Activated CD4-positive, alpha-beta T cell treated with anti-CD3 and anti-CD28 coated beads for 36 hours (primary cell): Measurements from ENCODE around the gene AP3D1. TPM values are rescaled to one million over a fixed set of nuclear protein-coding genes. Genes with fewer than 3 reads are reported as not detected.

Experiments used
- ATAC-seq: fragments of 200-7000 bp; cut with Tn5 transposase; one replicate; pipeline ENCODE4 v1.10.0; 2021; ENCODE audit warnings: mild to moderate bottlenecking, moderate library complexity
- CTCF ChIA-PET: fragments of 350-600 bp; sonication (Branson Sonifier 250); formaldehyde crosslinking; loops from one replicate; lab custom pipeline; 2021; ENCODE audit warnings: antibody characterized with exemption; lab: Charles Lee
- POLR2A ChIA-PET: fragments of 350-600 bp; sonication (Branson Sonifier 250); formaldehyde crosslinking; loops from one replicate; lab custom pipeline; 2021; ENCODE audit warnings: antibody characterized with exemption, inconsistent platforms; lab: Charles Lee
- DNase-seq: peaks from one replicate; pipeline ENCODE4 v3.0.0-alpha.2; 2020
- H3K27ac Mint-ChIP-seq: one replicate; pipeline ENCODE4 v1.8.0; 2021; ENCODE audit warnings: mixed read lengths
- H3K27me3 Mint-ChIP-seq: one replicate; pipeline ENCODE4 v1.8.0; 2021; ENCODE audit warnings: mixed read lengths
- H3K36me3 Mint-ChIP-seq: one replicate; pipeline ENCODE4 v1.8.0; 2021; ENCODE audit warnings: low read depth, mixed read lengths
- H3K4me1 Mint-ChIP-seq: one replicate; pipeline ENCODE4 v1.8.0; 2021; ENCODE audit warnings: mixed read lengths
- H3K4me3 Mint-ChIP-seq: one replicate; pipeline ENCODE4 v1.8.0; 2021; ENCODE audit warnings: mild to moderate bottlenecking, moderate library complexity, mixed read lengths
- H3K9me3 Mint-ChIP-seq: one replicate; pipeline ENCODE4 v1.8.0; 2021; ENCODE audit warnings: low read depth, mixed read lengths
- intact Hi-C, 2 experiments: fragments of 100-400 bp; cut with DNase I in 1 of 2; cut with micrococcal nuclease in 1 of 2; formaldehyde crosslinking; loops; one replicate each; pipeline versions ENCODE4 v1.14.2 to v1.15.1; 2022 to 2024; cut with DNase I, micrococcal nuclease
- total RNA-seq, 2 experiments: library from RNA; stranded (reverse); gene quantifications; one replicate each; pipeline ENCODE4 v1.2.3, GENCODE V29; 2021

Gene AP3D1
- total RNA-seq, 2 experiments from 2014 or later = 82.7 to 105 TPM

DNA sequence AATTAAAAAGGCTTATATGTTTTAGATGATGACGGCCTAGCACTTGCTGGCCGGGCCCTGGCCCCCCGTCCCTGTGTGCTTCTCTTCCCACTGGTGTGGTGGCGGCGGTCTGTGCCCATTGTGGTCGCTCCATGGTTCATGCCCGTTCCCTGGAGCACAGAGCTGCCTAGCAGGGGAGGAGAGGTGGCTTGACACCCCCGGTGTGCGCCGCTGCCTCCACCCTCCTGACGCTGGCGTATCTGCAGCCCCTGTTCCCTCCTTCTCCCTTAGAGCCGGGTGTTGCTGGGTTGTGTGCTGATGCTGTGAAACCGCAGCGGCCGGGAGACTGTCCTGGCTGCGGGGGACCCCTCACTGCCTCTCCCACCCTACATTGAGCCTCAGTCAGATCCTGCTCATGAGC lies 41.5 kb upstream of the AP3D1 start:
- POLR2A ChIA-PET = no interaction called here
- Mint-ChIP-seq H3K9me3 (no peaks in the 10 kb centered on the region), H3K36me3 (peaks cover 19% of the 10 kb centered on the region), H3K4me3 (no peak overlapping the region), H3K27me3 (no peaks in the 10 kb centered on the region), H3K4me1 (no peaks in the 10 kb centered on the region), H3K27ac (no peak overlapping the region)
- intact Hi-C loops = no loop called here
- ATAC-seq = no peak
- DNase-seq = no peak
- CTCF ChIA-PET = no interaction called here

DNA sequence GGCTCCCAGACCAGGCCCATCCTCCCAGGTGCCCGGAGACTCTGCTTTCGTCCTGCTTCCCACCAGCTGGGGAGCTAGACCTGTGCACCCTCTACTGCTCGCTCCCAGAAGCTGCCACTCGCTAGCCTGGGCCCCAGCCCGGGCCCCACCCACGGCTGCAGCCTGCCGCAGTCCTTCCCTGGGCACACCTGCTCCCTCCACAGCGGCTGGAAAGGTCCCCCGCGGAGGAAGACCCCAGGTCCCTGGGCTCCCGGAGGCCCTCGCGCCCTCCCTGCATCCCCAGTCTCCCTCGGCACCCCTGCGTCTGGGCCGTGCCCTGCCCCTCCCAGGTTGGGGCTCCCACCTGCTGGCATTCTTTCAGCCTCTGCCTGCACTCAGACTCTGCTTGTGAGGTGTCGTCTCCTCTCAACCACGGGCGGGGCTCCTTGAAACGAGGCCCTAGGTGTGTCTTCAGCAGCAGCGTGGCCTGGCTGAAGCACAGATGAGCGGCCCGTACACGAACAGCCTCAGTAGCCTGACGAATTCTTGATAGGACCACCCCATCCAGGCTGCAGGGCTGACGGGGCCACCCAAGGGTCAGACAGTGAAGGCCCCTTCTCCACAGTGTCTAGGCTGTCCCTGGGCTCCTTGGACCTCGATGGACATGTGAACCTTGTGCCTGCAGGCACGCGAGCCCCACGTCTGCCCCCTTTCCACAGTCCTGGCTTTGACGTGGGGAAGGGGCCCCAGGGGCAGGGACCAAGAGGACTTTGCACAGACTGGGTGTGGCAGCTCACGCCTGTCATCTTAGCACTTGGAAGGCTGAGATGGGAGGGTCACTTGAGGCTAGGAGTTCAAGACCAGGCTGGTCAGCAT lies 40.3 kb upstream of the AP3D1 start:
- H3K4me1 Mint-ChIP-seq = no peaks in the 10 kb centered on the region
- intact Hi-C loops = no loop called here
- H3K36me3 Mint-ChIP-seq = peaks cover 24% of the 10 kb centered on the region
- CTCF ChIA-PET = interaction anchor here (0.6 kb wide), 1 partner anchor 38 kb away, joined by 3 read pairs; no protein-coding TSS in a partner anchor
- no peaks in the 10 kb centered on the region for H3K27me3 Mint-ChIP-seq
- ATAC-seq = no peak
- POLR2A ChIA-PET = no interaction called here
- H3K9me3 Mint-ChIP-seq = no peaks in the 10 kb centered on the region
- H3K4me3 Mint-ChIP-seq = no peak overlapping the region
- DNase-seq = no peak
- no peak overlapping the region for H3K27ac Mint-ChIP-seq

DNA sequence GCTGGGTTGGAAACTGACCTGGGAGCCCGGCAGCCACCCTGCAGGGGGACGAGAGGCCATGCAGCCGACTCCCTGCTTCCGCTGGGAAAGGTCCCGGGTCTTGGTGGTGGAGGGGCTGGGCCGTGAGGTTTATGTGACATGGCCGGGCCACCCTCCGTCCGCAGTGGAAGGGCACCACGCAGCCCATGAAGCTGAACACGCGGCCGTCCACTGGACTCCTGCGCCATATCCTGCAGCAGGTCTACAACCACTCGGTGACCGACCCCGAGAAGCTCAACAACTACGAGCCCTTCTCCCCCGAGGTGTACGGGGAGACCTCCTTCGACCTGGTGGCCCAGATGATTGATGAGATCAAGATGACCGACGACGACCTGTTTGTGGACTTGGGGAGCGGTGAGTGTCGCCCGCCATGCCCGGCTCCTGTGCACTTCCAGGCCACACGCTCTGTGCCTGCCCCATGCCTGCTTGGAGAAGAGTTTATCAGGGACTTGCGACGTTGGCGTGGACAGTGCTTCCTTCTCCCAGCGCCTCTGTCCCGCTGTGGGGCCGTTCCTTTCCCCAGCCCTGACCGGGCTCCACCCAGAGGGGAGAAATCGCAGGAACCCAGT lies 39.6 kb upstream of the AP3D1 start:
- H3K4me1 Mint-ChIP-seq = no peaks in the 10 kb centered on the region

DNA sequence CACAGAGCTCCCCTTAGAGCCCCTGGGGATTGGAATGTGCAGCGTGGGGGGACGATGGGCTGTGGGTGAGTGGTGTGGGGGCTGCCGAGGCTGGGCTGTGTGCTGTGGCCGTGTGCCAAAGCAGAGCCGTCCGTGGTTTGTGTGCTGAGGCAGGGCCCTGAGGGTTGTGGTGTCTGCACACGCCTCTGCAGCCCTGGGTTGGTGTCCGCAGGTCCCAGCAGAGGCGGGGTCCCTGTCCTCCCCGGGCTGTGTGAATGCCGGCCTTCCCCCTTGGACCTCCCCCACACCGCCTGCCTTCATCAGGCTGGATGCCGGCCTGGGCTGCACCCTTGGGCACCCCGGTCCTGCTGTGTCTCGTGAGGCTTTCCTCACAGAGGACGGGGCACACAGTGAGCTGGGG lies 38.5 kb upstream of the AP3D1 start:
- no peak for ATAC-seq
- CTCF ChIA-PET = no interaction called here
- no peaks in the 10 kb centered on the region for H3K9me3 Mint-ChIP-seq
- H3K36me3 Mint-ChIP-seq = peaks cover 24% of the 10 kb centered on the region
- no peak overlapping the region for H3K27ac Mint-ChIP-seq
- no peaks in the 10 kb centered on the region for H3K4me1 Mint-ChIP-seq
- no peak overlapping the region for H3K4me3 Mint-ChIP-seq
- intact Hi-C loops = no loop called here
- POLR2A ChIA-PET = interaction anchor here (0.6 kb wide), 1 partner anchor 41 kb away, joined by 3 read pairs; no protein-coding TSS in a partner anchor
- DNase-seq = no peak
- no peaks in the 10 kb centered on the region for H3K27me3 Mint-ChIP-seq

More for the DNA sequence above, 39.6 kb upstream of the AP3D1 start:
- ATAC-seq (no peak), DNase-seq (no peak)
- intact Hi-C loops = no loop called here
- Mint-ChIP-seq H3K27me3 (no peaks in the 10 kb centered on the region), H3K9me3 (no peaks in the 10 kb centered on the region), H3K4me3 (no peak overlapping the region), H3K27ac (peak overlapping the region; percentile 55), H3K36me3 (peaks cover 19% of the 10 kb centered on the region)
- ChIA-PET CTCF (interaction anchor here (0.6 kb wide), 1 partner anchor 38 kb away, joined by 3 read pairs; no protein-coding TSS in a partner anchor), POLR2A (no interaction called here)

DNA sequence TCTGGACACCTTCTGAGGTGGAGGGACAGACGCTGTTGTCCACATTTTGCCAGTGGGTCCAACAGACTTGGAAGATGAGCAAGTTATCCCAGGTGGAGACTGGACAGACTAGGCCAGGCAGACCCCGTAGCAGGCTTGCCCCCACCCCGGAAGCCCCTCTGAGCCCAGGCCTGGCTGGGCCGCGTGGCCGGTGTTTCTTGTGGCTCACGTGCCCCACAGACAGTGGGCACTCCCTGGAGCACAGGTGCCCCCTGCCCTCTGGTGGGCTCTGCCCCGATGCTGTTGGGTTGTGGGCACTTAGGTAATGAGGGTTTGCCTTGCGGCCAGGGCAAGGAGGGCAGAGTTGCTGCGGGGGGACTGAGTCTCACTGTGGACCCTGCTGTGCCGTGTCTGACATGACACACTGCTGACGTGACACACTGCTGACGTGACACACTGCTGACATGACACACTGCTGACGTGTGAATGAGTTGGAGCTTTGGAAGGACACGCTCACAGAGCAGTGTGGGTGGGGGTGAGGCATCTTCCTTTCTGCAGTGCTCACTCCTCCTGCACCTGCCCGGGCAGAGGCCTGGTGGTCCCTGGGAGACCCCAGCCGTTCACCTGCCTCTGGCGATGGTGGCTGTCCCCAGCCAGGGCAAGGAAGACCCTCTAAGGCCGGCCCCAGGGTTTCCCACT lies 37.5 kb upstream of the AP3D1 start:
- H3K27me3 Mint-ChIP-seq = no peaks in the 10 kb centered on the region
- no peaks in the 10 kb centered on the region for H3K9me3 Mint-ChIP-seq
- H3K4me1 Mint-ChIP-seq = no peaks in the 10 kb centered on the region
- peaks cover 28% of the 10 kb centered on the region for H3K36me3 Mint-ChIP-seq
- ChIA-PET POLR2A (no interaction called here), CTCF (no interaction called here)
- peak; percentile 81 for ATAC-seq
- DNase-seq = peak; percentile 59
- intact Hi-C loops = no loop called here
- no peak overlapping the region for H3K27ac Mint-ChIP-seq
- no peak overlapping the region for H3K4me3 Mint-ChIP-seq

DNA sequence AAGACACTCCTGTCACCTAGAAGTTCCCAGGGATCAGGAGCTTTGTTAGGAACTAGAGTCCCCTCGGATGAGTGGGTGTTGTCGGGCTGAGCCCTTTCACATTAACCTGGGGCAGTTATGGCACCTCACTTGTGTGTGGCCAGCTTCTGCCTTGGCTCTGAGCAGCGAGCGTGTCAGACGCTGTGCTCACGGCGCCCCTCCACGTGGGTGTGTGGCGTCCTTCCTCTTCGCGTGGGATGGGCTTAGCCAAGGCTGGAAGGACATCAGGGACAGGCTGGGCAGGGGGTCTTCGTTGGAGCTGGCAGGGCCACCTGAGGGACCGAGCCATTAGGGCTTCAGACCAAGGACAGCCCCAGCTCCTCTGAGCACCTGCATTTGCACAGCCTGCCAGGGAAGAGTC lies 35.8 kb upstream of the AP3D1 start:
- CTCF ChIA-PET = interaction anchor here (0.8 kb wide), 1 partner anchor 16 kb away, joined by 3 read pairs; no protein-coding TSS in a partner anchor

DNA sequence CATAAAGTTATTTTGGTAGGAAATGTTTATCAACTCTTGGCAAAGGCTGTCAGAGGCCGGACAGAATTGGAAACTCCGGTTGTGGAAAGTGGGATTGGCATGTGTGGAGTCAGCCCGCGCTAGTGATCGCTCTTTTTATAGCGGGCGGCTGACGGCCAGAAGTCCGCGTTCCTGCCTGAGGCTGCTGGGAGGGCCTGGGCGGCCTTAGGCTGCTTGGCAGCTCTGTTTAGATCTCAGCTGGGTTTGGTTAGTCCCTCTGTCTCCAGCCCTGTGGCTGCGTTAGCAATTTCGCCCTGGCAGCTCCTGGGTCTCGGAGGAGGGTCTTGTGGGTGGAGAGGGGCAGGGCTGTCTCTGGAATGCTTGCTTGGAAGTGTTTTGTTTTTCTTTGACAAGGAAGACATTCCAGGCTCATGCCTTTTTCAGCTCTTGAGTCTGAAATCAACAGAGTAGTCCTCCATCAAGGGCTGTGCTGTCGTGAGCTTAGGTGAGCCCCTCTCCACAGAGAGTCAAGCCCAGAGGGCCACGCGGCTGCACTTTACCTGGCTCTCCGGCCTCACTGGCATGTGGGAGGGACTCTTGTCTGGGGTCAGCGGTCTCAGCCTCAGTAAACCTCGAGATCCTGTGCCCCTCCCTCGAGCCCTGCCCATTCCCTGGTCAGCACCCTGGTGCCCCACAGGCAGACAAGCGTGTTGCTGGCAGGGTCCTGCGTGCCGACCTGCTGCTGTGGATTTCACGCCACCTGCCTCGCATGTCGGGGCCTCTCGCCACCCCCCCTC lies 34.9 kb upstream of the AP3D1 start:
- ATAC-seq = no peak
- H3K36me3 Mint-ChIP-seq = peaks cover 27% of the 10 kb centered on the region
- intact Hi-C loops = no loop called here
- H3K4me3 Mint-ChIP-seq = no peak overlapping the region
- POLR2A ChIA-PET = interaction anchor here (0.7 kb wide), 1 partner anchor 434 kb away, joined by 3 read pairs; no protein-coding TSS in a partner anchor
- H3K27ac Mint-ChIP-seq = no peak overlapping the region
- H3K27me3 Mint-ChIP-seq = no peaks in the 10 kb centered on the region
- no peak for DNase-seq
- CTCF ChIA-PET = interaction anchor here (0.6 to 0.8 kb wide), 2 partner anchors 45 to 1597 kb away, joined by 3 read pairs; no protein-coding TSS in a partner anchor
- H3K4me1 Mint-ChIP-seq = no peaks in the 10 kb centered on the region
- H3K9me3 Mint-ChIP-seq = no peaks in the 10 kb centered on the region

More for the DNA sequence above, 35.8 kb upstream of the AP3D1 start:
- ATAC-seq (no peak), DNase-seq (no peak)
- POLR2A ChIA-PET = interaction anchor here (0.7 kb wide), 1 partner anchor 434 kb away, joined by 3 read pairs; no protein-coding TSS in a partner anchor
- Mint-ChIP-seq H3K4me3 (no peak overlapping the region), H3K27me3 (no peaks in the 10 kb centered on the region), H3K27ac (no peak overlapping the region), H3K36me3 (peaks cover 24% of the 10 kb centered on the region), H3K4me1 (no peaks in the 10 kb centered on the region), H3K9me3 (no peaks in the 10 kb centered on the region)
- intact Hi-C loops = no loop called here

DNA sequence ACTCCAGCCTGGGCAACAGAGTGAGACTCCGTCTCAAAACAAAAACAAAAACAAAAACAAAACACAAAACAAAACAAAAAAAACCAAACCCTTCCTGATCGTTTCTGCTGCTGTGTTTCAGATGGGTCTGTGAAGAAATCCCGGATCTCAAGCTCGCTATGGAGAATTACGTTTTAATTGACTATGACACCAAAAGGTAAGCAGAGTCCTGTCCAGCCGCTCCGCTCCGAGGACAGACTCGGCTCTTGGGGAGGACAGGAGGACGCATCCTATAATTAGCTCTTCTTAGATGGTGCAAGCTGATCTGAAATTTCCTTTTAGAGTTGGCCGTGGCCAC lies 34.3 kb upstream of the AP3D1 start:
- POLR2A ChIA-PET = no interaction called here
- CTCF ChIA-PET = interaction anchor here (0.8 kb wide), 1 partner anchor 45 kb away, joined by 3 read pairs; no protein-coding TSS in a partner anchor

DNA sequence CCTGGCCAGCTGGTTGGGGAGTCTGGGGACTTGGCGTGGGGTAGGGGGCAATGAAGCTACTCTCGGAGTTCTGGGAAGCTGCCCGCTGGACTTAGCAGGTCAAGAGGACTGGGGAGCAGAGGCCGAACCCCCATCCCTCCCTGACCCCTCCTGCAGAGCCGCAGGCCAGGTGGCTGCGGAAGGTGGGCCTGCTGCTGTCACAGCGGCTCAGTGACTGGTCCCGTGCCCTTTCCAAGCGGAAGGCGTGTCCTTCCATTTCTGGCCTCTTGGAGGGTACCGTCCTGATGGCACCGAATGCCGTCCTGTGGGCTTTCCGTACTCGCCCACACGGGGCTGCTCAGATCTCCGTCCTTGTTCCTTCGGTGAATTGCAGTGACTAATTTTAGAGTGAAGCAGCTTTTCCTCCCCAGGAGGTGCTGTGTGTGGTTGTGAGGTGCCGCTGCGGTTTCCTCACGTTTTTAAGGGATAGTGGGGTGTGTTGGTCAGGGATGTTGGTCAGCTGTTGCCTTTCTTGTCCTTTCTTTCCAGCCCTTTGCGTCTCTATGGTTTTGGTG lies 33.1 kb upstream of the AP3D1 start:
- no peak for ATAC-seq
- Mint-ChIP-seq H3K4me3 (no peak overlapping the region), H3K9me3 (no peaks in the 10 kb centered on the region), H3K27ac (no peak overlapping the region), H3K27me3 (no peaks in the 10 kb centered on the region), H3K36me3 (peaks cover 27% of the 10 kb centered on the region), H3K4me1 (peaks cover 2% of the 10 kb centered on the region)
- no peak for DNase-seq
- ChIA-PET CTCF (interaction anchor here (0.7 kb wide), 1 partner anchor 41 kb away, joined by 3 read pairs; no protein-coding TSS in a partner anchor), POLR2A (interaction anchor here (0.6 kb wide), 1 partner anchor 175 kb away, joined by 5 read pairs; no protein-coding TSS in a partner anchor)
- intact Hi-C loops = no loop called here

More for the DNA sequence above, 34.3 kb upstream of the AP3D1 start:
- no peaks in the 10 kb centered on the region for H3K27me3 Mint-ChIP-seq
- DNase-seq = no peak
- H3K9me3 Mint-ChIP-seq = no peaks in the 10 kb centered on the region
- intact Hi-C loops = no loop called here
- no peak overlapping the region for H3K4me3 Mint-ChIP-seq
- peaks cover 25% of the 10 kb centered on the region for H3K36me3 Mint-ChIP-seq
- no peak overlapping the region for H3K27ac Mint-ChIP-seq
- no peak for ATAC-seq
- no peaks in the 10 kb centered on the region for H3K4me1 Mint-ChIP-seq

DNA sequence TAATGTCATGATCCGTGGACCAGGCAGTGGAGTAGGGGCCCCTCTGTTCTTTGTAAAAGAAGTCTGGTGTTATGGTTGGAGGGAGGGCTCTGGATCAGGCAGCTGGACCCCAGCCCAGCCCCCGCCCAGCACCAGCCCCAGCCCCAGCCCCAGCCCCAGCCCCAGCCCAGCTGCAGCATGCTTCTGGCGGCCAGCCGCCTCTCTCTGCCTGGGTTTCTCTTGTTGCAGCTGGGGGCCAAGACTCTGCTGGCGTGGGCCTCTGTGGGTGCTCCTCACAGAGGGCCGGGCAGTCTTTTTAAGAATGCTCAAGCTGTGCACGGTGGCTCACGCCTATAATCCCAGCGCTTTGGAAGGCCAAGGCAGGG lies 30.2 kb upstream of the AP3D1 start:
- no peaks in the 10 kb centered on the region for H3K27me3 Mint-ChIP-seq
- H3K36me3 Mint-ChIP-seq = peaks cover 21% of the 10 kb centered on the region
- intact Hi-C loops = no loop called here
- no peak overlapping the region for H3K4me3 Mint-ChIP-seq
- no peak overlapping the region for H3K27ac Mint-ChIP-seq
- DNase-seq (no peak), ATAC-seq (no peak)
- ChIA-PET POLR2A (interaction anchor here (0.6 to 0.8 kb wide), 2 partner anchors 208 to 332 kb away, joined by 4 to 5 read pairs; no protein-coding TSS in a partner anchor), CTCF (interaction anchor here (1.2 kb wide), 1 partner anchor 93 kb away, joined by 3 read pairs; no protein-coding TSS in a partner anchor)
- peaks cover 3% of the 10 kb centered on the region for H3K4me1 Mint-ChIP-seq
- H3K9me3 Mint-ChIP-seq = no peaks in the 10 kb centered on the region
